Mesenchymal stem cell (in vitro differentiated cells and primary cell): Measurements from ENCODE around the gene FBXO34.

Experiments
- DNase-seq: peaks from one replicate; pipeline ENCODE4 v3.0.0-alpha.2; 2013
- H2AFZ ChIP-seq: one replicate; pipeline ENCODE4 v1.6.1; 2013; ENCODE audit warnings: low read depth, mild to moderate bottlenecking, control low read depth, inconsistent platforms, low read length, moderate library complexity
- H2AK5ac ChIP-seq: 2 replicates; pipeline ENCODE4 v1.6.1; 2013; ENCODE audit warnings: low read length, moderate library complexity, mild to moderate bottlenecking, inconsistent platforms; ENCODE audit not compliant: severe bottlenecking
- H2BK120ac ChIP-seq: one replicate; pipeline ENCODE4 v1.6.1; 2013; ENCODE audit warnings: low read depth, mild to moderate bottlenecking, inconsistent platforms, low read length, moderate library complexity
- H2BK12ac ChIP-seq, 2 experiments: one replicate each; pipeline ENCODE4 v1.6.1; 2013; ENCODE audit warnings: inconsistent platforms in 2 of 2, low read length in 2 of 2, mild to moderate bottlenecking in 2 of 2, moderate library complexity in 2 of 2, control low read depth in 1 of 2
- H2BK15ac ChIP-seq: one replicate; pipeline ENCODE4 v1.6.1; 2013; ENCODE audit warnings: mild to moderate bottlenecking, low read depth, inconsistent platforms; ENCODE audit not compliant: poor library complexity, severe bottlenecking
- H2BK5ac ChIP-seq: 2 replicates; pipeline ENCODE4 v1.6.1; 2013; ENCODE audit warnings: low read depth, mild to moderate bottlenecking, low read length, control low read depth, inconsistent platforms; ENCODE audit not compliant: poor library complexity, severe bottlenecking
- H3K14ac ChIP-seq, 2 experiments: one replicate each; pipeline ENCODE4 v1.6.1; 2013; ENCODE audit warnings: inconsistent platforms in 2 of 2, low read length in 2 of 2, control low read depth in 1 of 2, mild to moderate bottlenecking in 1 of 2, moderate library complexity in 1 of 2
- H3K18ac ChIP-seq, 2 experiments: one replicate each; pipeline ENCODE4 v1.6.1; 2013; ENCODE audit warnings: inconsistent platforms in 2 of 2, low read length in 2 of 2, control low read depth in 1 of 2, low read depth in 1 of 2, mild to moderate bottlenecking in 1 of 2
- H3K23ac ChIP-seq, 2 experiments: one replicate each; pipeline ENCODE4 v1.6.1; 2013; ENCODE audit warnings: inconsistent platforms in 2 of 2, low read length in 2 of 2, mild to moderate bottlenecking in 2 of 2, moderate library complexity in 2 of 2, control low read depth in 1 of 2
- H3K27ac ChIP-seq: 2 replicates; pipeline ENCODE4 v1.5.1; 2013; ENCODE audit warnings: mild to moderate bottlenecking, moderate library complexity, low read length, control low read depth, inconsistent platforms; ENCODE audit not compliant: poor library complexity, severe bottlenecking
- H3K27me3 ChIP-seq, 2 experiments: 2 replicates each; pipeline versions ENCODE4 v1.6.1 to v1.7.0; 2013; ENCODE audit warnings: low read length in 2 of 2, mild to moderate bottlenecking in 2 of 2, moderate library complexity in 2 of 2, control low read depth in 1 of 2, inconsistent platforms in 1 of 2; ENCODE audit not compliant: control insufficient read depth in 1 of 2, insufficient read depth in 1 of 2
- H3K36me3 ChIP-seq, 2 experiments: 2 replicates each; pipeline versions ENCODE4 v1.6.1 to v1.7.0; 2013; ENCODE audit warnings: low read length in 2 of 2, control low read depth in 1 of 2, inconsistent platforms in 1 of 2, low read depth in 1 of 2, mild to moderate bottlenecking in 1 of 2; ENCODE audit not compliant: insufficient read depth in 2 of 2, control insufficient read depth in 1 of 2
- H3K4ac ChIP-seq, 2 experiments: one replicate each; pipeline ENCODE4 v1.6.1; 2013; ENCODE audit warnings: inconsistent platforms in 2 of 2, low read length in 2 of 2, mild to moderate bottlenecking in 2 of 2, moderate library complexity in 2 of 2, control low read depth in 1 of 2, low read depth in 1 of 2
- H3K4me1 ChIP-seq: 2 replicates; pipeline ENCODE4 v1.6.1; 2013; ENCODE audit warnings: low read depth, low read length, control low read depth; ENCODE audit not compliant: control insufficient read depth, insufficient read depth
- H3K4me2 ChIP-seq: 2 replicates; pipeline ENCODE4 v1.6.1; 2013; ENCODE audit warnings: low read length, mild to moderate bottlenecking, inconsistent platforms; ENCODE audit not compliant: poor library complexity, severe bottlenecking
- H3K4me3 ChIP-seq, 2 experiments: 2 replicates each; pipeline versions ENCODE4 v1.5.1 to v1.7.0; 2013; ENCODE audit warnings: low read length in 2 of 2, mild to moderate bottlenecking in 2 of 2, control low read depth in 1 of 2, low read depth in 1 of 2; ENCODE audit not compliant: insufficient read depth in 1 of 2
- H3K79me1 ChIP-seq: replicated peaks from 2 replicates; pipeline ENCODE4 v1.6.1; 2013; ENCODE audit warnings: mild to moderate bottlenecking, control low read depth, low read length, inconsistent platforms; ENCODE audit not compliant: poor library complexity, severe bottlenecking
- H3K9ac ChIP-seq: 2 replicates; pipeline ENCODE4 v1.7.0; 2013; ENCODE audit warnings: mild to moderate bottlenecking, low read length, moderate library complexity
- H3K9me3 ChIP-seq: 2 replicates; pipeline ENCODE4 v1.7.0; 2013; ENCODE audit warnings: mild to moderate bottlenecking, low read length; ENCODE audit not compliant: control insufficient read depth
- H4K8ac ChIP-seq: one replicate; pipeline ENCODE4 v1.6.1; 2013; ENCODE audit warnings: inconsistent platforms, mild to moderate bottlenecking, low read length, moderate library complexity
- H4K91ac ChIP-seq: one replicate; pipeline ENCODE4 v1.6.1; 2013; ENCODE audit warnings: mild to moderate bottlenecking, low read length, inconsistent platforms
- WGBS: methylation state at CpG from one replicate; pipeline ENCODE4 v1.1.7; 2013; ENCODE audit warnings: mixed read lengths; 5-methylcytosine and 5-hydroxymethylcytosine counted together

The FBXO34 gene

GRCh38 chr14:55233591-55233990, 37.6 kb upstream of the FBXO34 start:
- Histone ChIP-seq H4K8ac (no peak overlapping the region), H3K23ac (no peak overlapping the region), H3K9me3 (no peaks in the 10 kb centered on the region), H3K9ac (no peak overlapping the region), H2BK15ac (no peak overlapping the region), H2AFZ (no peak overlapping the region), H2BK12ac (no peak overlapping the region), H3K4me2 (no peak overlapping the region), H3K27me3 (peaks cover 0 to 16% of the 10 kb centered on the region in 2 experiments), H3K18ac (no peak overlapping the region), H3K36me3 (no peaks in the 10 kb centered on the region), H4K91ac (no peak overlapping the region), H3K4me1 (no peaks in the 10 kb centered on the region), H2BK5ac (no peak overlapping the region), H3K79me1 (no peaks in the 10 kb centered on the region), H2AK5ac (no peak overlapping the region), H2BK120ac (no peak overlapping the region), H3K14ac (no peak overlapping the region), H3K4me3 (no peak overlapping the region), H3K4ac (no peak overlapping the region), H3K27ac (no peak overlapping the region)
- DNase-seq: no peak
- WGBS: 98% methylated on average over 2 of the region's 3 CpGs

- no peak overlapping the region for H4K91ac ChIP-seq
- no peaks in the 10 kb centered on the region for H3K9me3 ChIP-seq
- no peak overlapping the region for H3K23ac ChIP-seq
- no peak overlapping the region for H2BK15ac ChIP-seq
- H3K18ac ChIP-seq: no peak overlapping the region
- no peak overlapping the region for H3K27ac ChIP-seq
- no peak overlapping the region for H2AFZ ChIP-seq
- H3K4me2 ChIP-seq: no peak overlapping the region
- H3K14ac ChIP-seq: no peak overlapping the region
- WGBS: 86% methylated on average over 12 of the region's 12 CpGs
- H3K4ac ChIP-seq: no peak overlapping the region
- no peaks in the 10 kb centered on the region for H3K79me1 ChIP-seq
- no peak overlapping the region for H2BK5ac ChIP-seq
- peaks cover 9% of the 10 kb centered on the region in 2 experiments for H3K27me3 ChIP-seq
- H2AK5ac ChIP-seq: no peak overlapping the region
- no peaks in the 10 kb centered on the region for H3K36me3 ChIP-seq
- H4K8ac ChIP-seq: no peak overlapping the region
- no peak overlapping the region for H3K4me3 ChIP-seq
- no peak for DNase-seq
- H2BK12ac ChIP-seq: no peak overlapping the region
- H2BK120ac ChIP-seq: no peak overlapping the region
- H3K4me1 ChIP-seq: peaks cover 4% of the 10 kb centered on the region
- no peak overlapping the region for H3K9ac ChIP-seq
These were observed 33.1 kb upstream of the FBXO34 start for GRCh38 chr14:55238019-55238680.

- no CpG with 5 or more reads among the region's 1 CpG for WGBS
- H3K4me1 ChIP-seq: peaks cover 4% of the 10 kb centered on the region
These were observed 31.9 kb upstream of the FBXO34 start for GRCh38 chr14:55239320-55239719.

GRCh38 chr14:55240526-55241178, 30.6 kb upstream of the FBXO34 start:
- Histone ChIP-seq H4K8ac (no peak overlapping the region), H3K14ac (no peak overlapping the region), H3K9ac (peak overlapping the region; percentile 16), H2BK5ac (no peak overlapping the region), H4K91ac (no peak overlapping the region), H2BK15ac (no peak overlapping the region), H3K27me3 (peaks cover 0 to 9% of the 10 kb centered on the region in 2 experiments), H3K36me3 (no peaks in the 10 kb centered on the region), H3K27ac (no peak overlapping the region), H3K4me3 (peak overlapping the region in 1 of 2 experiments; percentile 45), H3K23ac (no peak overlapping the region), H3K79me1 (no peaks in the 10 kb centered on the region), H2AFZ (no peak overlapping the region), H2BK12ac (no peak overlapping the region), H2BK120ac (no peak overlapping the region), H3K18ac (peak overlapping the region in 1 of 2 experiments; percentile 24), H3K4me1 (peaks cover 4% of the 10 kb centered on the region), H3K4me2 (peak overlapping the region; percentile 65), H2AK5ac (no peak overlapping the region), H3K9me3 (no peaks in the 10 kb centered on the region), H3K4ac (no peak overlapping the region)
- WGBS: 27% methylated on average over 29 of the region's 33 CpGs
- peak; percentile 75 for DNase-seq

More at GRCh38 chr14:55239320-55239719, 31.9 kb upstream of the FBXO34 start:
- H4K8ac ChIP-seq: no peak overlapping the region
- H3K23ac ChIP-seq: no peak overlapping the region
- H3K27ac ChIP-seq: no peak overlapping the region
- H3K4me3 ChIP-seq: no peak overlapping the region
- H4K91ac ChIP-seq: no peak overlapping the region
- no peak overlapping the region for H2BK5ac ChIP-seq
- H3K9ac ChIP-seq: no peak overlapping the region
- H2BK120ac ChIP-seq: no peak overlapping the region
- H3K14ac ChIP-seq: no peak overlapping the region
- H2BK15ac ChIP-seq: no peak overlapping the region
- H2BK12ac ChIP-seq: no peak overlapping the region
- H3K36me3 ChIP-seq: no peaks in the 10 kb centered on the region
- no peak overlapping the region for H3K18ac ChIP-seq
- H3K9me3 ChIP-seq: no peaks in the 10 kb centered on the region
- no peak overlapping the region for H2AK5ac ChIP-seq
- no peak overlapping the region for H3K4ac ChIP-seq
- DNase-seq: no peak
- no peak overlapping the region for H2AFZ ChIP-seq
- H3K27me3 ChIP-seq: peaks cover 0 to 9% of the 10 kb centered on the region in 2 experiments
- H3K4me2 ChIP-seq: no peak overlapping the region
- H3K79me1 ChIP-seq: no peaks in the 10 kb centered on the region
